Activated CD4-positive, alpha-beta T cell treated with anti-CD3 and anti-CD28 coated beads, Interleukin-2, amount 50 U/mL, for 4 hours (primary cell): Measurements from ENCODE around the gene CST6.
A peak's percentile ranks its signal among the peaks of the same experiment; 100 is the strongest.

Experiments
- DNase-seq, 2 experiments: peaks; one replicate each; pipeline ENCODE4 v3.0.0-alpha.2; 2020

Gene CST6

GRCh38 chr11:66048547-66049323 is 36.9 kb downstream of the CST6 start, which contains the start of gene GAL3ST3:
GAL3ST3 (minus strand) TSS chr11:66049161; CDS start chr11:66045415, 3,746 bp downstream.
- DNase-seq, result no peak

DNA sequence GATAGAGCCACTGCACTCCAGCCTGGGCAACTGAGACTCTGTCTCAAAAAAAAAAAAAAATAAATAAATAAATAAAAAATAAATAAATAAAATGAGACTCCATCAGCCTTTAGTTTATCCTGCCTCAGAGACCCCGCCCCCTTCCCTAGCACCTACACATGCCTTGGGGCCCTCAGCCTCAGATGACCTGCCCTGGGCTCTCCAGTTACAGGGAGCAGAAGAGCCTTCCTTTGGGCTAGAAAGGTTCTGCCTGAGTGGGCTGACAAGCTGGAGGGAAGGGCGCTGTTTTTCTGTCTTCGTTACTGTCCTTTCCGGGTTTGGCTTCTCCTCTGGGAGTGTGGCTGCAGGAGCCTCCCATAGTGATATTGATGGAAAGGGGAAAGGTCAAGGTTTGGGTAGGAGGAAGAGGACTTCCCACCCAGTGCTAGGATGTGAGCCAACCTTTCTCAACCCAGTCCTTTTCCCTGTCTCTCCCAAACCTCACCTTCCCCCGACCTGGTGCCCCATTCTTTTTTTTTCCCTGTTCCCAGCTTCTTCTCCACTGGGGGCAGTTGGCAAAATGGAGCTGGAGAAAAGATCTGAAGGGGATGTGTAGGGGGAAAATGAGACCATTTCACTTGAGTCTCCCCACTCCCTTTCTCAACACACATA is 38.9 kb downstream of the CST6 start:
- no peak for DNase-seq

GRCh38 chr11:66051371-66051765 is 39.6 kb downstream of the CST6 start:
- no peak for DNase-seq

DNA sequence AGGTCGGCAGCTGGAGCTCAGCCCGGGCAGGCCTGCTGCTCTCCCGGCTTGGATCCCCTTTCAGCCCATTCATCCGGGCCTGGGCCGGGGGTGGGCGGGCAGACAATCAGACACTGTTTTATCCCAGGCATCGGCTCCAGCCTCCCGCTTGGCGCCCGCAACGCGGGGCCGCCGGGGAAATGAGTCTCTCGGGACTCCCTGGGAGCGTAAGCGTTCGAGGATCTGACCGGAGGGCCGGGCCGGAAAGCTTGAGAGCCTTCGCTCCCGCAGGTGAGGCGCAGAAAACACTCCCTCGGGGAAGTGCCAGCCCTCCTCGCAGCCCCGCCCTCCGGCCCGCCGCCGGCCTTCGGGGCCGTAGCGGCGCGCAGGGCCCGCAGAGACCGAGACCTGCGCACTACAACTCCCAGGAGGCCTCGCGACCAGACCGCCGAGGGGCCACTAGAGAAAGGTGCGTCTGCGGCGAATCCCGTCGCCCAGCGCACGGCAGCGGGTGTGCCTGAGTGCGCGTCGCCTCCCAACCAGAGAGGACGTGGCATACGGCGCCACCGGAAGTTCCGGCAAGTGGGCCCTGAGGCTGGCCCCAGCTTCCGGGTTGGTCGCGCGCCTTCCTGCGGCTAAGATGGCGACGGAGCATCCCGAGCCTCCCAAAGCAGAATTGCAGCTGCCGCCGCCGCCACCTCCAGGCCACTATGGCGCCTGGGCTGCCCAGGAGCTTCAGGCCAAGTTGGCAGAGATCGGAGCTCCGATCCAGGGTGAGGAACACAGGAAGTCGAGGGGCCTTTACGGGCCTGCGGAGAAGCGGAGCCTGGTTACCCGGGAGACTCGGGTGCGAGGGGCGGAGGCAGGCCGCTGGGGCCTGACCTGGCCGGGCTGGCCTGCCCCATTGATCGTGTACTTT is 40.2 kb downstream of the CST6 start, which contains the start of gene SF3B2:
Gene SF3B2, plus strand, starts transcription at position 599 of the 898 bp plus-strand sequence. Its CDS starts 21 bp downstream, at position 620.
- peak; percentile 92 to 94 for DNase-seq

GRCh38 chr11:66052664-66052982 is 40.8 kb downstream of the CST6 start:
- DNase-seq, result no peak

DNA sequence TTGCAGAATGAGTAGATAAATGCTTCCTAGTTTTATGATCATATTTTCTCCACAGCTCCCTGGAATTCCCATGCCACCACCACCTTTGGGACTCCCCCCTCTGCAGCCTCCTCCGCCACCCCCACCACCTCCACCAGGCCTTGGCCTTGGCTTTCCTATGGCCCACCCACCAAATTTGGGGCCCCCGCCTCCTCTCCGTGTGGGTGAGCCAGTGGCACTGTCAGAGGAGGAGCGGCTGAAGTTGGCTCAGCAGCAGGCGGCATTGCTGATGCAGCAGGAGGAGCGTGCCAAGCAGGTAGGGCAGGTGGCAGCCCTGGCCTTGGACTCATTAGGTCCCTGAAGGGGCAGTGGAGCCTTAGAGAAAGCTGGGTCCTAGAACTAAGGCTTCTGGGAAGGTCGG is 43.2 kb downstream of the CST6 start:
- DNase-seq, result no peak

GRCh38 chr11:66056501-66056900 is 44.7 kb downstream of the CST6 start:
- no peak for DNase-seq

GRCh38 chr11:66059966-66060680 is 48.3 kb downstream of the CST6 start:
- no peak for DNase-seq

- DNase-seq, result no peak
Measured at GRCh38 chr11:66061268-66061667, 49.5 kb downstream of the CST6 start.

DNA sequence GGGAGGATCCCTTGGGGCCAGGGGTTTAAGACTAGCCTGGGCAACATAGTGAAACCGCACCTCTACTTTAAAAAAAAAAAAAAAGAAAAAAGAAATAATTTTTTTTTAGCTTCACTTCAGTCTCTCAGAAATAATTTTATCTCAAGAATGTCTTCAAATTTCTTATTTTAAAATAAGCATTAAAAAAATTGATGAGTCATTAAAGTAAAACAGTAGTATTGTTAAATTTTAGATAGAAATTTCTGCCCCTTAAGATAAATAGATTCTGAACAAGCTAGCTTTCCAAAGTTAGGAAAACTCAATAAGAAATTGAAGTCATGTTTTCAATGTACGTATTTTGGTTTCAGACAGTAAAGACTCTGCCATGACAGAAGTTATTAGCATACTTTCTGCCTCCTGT is 50.6 kb downstream of the CST6 start:
- no peak for DNase-seq
